GM20000 (cell line): Measurements from ENCODE around the gene DLG4.

Source experiments
- DNase-seq: peaks from one replicate; pipeline ENCODE4 v3.0.0; 2012; ENCODE audit warnings: low spot score
- TF ChIP-seq, protein P1 (sequence below): IDR thresholded peaks from 2 replicates; pipeline ENCODE4 v1.5.1; 2012; ENCODE audit warnings: mild to moderate bottlenecking, control low read depth; ENCODE audit errors: extremely low read depth, missing control alignments

Gene DLG4

DNA sequence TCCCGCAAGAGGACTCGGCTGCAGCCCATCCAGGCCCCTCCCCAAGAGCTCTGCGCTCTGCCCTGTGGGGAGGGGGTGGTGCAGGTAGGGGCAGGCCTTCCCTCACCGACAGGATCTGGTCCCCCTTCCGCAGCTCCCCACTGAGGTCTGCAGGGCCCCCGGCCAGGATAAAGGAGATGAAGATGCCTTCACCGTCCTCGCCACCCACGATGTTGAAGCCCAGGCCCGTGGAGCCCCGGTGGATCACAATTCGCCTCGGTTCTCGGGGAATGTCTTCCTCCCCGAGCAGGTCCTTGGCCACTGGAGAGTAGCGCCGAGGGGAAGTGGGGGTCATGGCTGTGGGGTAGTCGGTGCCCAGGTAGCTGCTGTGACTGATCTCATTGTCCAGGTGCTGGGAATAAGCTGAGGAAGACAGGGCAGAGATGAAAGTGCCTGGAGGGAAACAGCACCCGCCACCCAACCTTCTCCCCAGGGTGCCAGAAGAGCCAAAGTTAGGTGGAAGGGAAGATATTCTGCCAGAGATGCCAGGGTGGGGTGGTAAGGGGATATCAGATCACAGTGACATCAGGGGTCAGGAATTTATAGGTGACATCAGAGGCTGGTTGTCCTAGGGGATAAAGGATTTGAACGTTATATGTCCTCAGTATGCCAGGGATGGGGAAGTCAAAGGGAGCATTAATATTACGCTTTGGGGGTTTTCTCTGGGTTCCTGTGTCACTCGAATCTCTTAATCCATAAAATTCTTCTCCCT is 22.8 kb downstream of the DLG4 start:
- no peak for DNase-seq
- TF ChIP-seq, protein P1, sequence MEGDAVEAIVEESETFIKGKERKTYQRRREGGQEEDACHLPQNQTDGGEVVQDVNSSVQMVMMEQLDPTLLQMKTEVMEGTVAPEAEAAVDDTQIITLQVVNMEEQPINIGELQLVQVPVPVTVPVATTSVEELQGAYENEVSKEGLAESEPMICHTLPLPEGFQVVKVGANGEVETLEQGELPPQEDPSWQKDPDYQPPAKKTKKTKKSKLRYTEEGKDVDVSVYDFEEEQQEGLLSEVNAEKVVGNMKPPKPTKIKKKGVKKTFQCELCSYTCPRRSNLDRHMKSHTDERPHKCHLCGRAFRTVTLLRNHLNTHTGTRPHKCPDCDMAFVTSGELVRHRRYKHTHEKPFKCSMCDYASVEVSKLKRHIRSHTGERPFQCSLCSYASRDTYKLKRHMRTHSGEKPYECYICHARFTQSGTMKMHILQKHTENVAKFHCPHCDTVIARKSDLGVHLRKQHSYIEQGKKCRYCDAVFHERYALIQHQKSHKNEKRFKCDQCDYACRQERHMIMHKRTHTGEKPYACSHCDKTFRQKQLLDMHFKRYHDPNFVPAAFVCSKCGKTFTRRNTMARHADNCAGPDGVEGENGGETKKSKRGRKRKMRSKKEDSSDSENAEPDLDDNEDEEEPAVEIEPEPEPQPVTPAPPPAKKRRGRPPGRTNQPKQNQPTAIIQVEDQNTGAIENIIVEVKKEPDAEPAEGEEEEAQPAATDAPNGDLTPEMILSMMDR, result no peak

GRCh38 chr17:7195971-7196370 is 23.7 kb downstream of the DLG4 start:
- no peak for DNase-seq
- TF ChIP-seq, protein P1, result no peak

GRCh38 chr17:7192271-7192937 is 27.2 kb downstream of the DLG4 start:
- TF ChIP-seq, protein P1, result no peak

GRCh38 chr17:7191571-7192270 is 27.9 kb downstream of the DLG4 start:
- TF ChIP-seq, protein P1, result no peak
- DNase-seq, result no peak

More at GRCh38 chr17:7192271-7192937, 27.2 kb downstream of the DLG4 start:
- DNase-seq, result no peak

- TF ChIP-seq, protein P1, result no peak
- DNase-seq, result no peak
These were observed 28.6 kb downstream of the DLG4 start for GRCh38 chr17:7191069-7191468.

- DNase-seq, result no peak
- TF ChIP-seq, protein P1, result no peak
These were observed 29.2 kb downstream of the DLG4 start for GRCh38 chr17:7190276-7190917.

DNA sequence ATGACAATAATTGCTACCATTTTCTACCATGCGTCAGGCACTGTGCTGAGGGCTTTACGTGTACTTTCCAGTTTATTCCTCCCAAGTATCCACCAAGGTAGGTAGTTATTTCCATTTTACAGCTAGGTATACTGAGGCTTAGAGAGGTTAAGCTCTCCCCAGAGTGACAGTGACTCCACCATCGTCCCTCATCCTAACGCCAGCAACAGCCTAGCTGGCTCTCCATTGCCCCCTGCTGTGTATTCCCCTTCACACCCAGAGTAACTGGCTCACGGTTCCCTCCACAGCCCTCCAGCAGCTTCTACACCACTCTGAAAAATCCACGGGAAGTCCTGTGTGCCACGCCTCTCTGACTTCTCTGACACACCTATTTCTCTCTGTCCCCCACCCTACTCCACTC is 33.4 kb downstream of the DLG4 start:
- no peak for DNase-seq
- TF ChIP-seq, protein P1, result peak; percentile 7
